HFF-Myc (cell line): ENCODE data around the gene SPTLC1.
A peak's percentile ranks its signal among the peaks of the same experiment; 100 is the strongest.
"Not testable (repeated sequence)": the region's sequence is repeated elsewhere in the genome, so short reads cannot be mapped to it uniquely, and the experiment has no call there.

Source experiments
- DNase-seq: peaks from one replicate; pipeline ENCODE4 v3.0.0-alpha.2; 2011; ENCODE audit warnings: low read depth; ENCODE audit errors: extremely low read depth
- H3K4me3 ChIP-seq: replicated peaks from 2 replicates; pipeline ENCODE4 v1.5.1; 2011; ENCODE audit warnings: low read depth, mild to moderate bottlenecking, control low read depth, low read length
- CTCF ChIP-seq: IDR thresholded peaks from 2 replicates; pipeline ENCODE4 v1.5.1; 2012; ENCODE audit warnings: mild to moderate bottlenecking, low read depth, low read length, control low read depth; ENCODE audit errors: missing control alignments

SPTLC1 gene

GRCh38 chr9:92008041-92008440, 107.2 kb downstream of the SPTLC1 start:
- TF ChIP-seq CTCF: no peak
- no peak overlapping the region for H3K4me3 ChIP-seq
- peak; percentile 24 for DNase-seq

DNA sequence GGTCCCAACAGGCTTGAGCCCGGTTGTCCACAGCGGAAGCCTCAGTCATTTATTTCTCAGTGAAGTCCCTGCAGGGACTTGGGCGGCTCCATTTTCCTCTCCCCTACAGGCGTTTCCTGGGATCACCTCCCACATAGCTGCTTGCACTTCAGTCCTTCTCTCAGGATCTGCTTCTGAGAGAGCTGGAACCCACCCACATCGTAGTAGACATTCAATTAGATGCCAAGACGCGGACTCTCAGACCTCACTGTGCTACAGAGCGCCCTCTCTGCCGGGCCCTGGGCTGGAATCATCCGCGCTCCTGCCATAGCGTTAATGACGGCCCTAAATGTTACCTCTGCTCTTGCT, 111.2 kb downstream of the SPTLC1 start:
- TF ChIP-seq CTCF: no peak
- no peak overlapping the region for H3K4me3 ChIP-seq
- DNase-seq: no peak

DNA sequence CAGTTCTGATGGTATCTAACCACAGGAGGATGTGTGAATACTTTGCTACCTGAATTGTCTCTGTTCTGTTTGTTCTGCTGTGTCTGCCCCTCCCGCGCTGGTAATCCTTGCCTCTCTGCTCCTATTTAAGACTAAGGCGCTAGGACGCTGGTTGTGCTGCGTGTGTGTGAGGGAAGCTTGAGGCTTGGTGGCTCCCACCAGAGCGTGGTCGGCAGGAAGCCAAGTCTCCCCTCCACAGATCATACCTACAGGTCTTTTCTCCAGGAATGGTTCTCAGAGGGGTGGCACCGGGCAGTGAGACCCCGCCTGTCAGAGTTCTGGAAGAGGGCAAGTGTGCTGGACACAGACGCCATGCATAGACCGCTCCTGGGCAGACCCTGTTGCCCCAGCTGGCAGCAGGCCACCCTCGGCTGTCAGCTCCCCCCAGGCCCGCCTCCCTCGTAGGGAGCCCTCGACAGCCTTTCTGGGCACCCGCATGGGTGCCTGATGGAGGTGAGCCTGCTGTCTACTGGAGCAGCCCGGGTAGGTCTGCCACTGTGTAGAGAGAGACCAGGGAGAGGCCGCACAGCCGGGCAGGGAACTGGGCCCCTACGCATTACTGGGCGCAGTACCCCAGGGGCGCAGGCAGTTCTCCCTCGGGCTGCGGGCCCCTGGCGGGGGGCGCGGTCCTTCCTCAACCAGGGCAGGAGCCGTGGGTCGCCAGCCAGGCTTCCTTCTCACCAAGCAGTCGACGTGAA, 111.7 kb downstream of the SPTLC1 start:
- no peak for DNase-seq
- no peak for TF ChIP-seq CTCF
- no peak overlapping the region for H3K4me3 ChIP-seq

GRCh38 chr9:92001948-92002347, 113.3 kb downstream of the SPTLC1 start:
- not testable (repeated sequence) for DNase-seq, H3K4me3 ChIP-seq

GRCh38 chr9:92001244-92001643, 114.0 kb downstream of the SPTLC1 start:
- TF ChIP-seq CTCF: no peak
- no peak overlapping the region for H3K4me3 ChIP-seq
- peak; percentile 20 for DNase-seq

GRCh38 chr9:91995000-91995655, 120.1 kb downstream of the SPTLC1 start:
- H3K4me3 ChIP-seq: no peak overlapping the region
- DNase-seq: no peak
- no peak for TF ChIP-seq CTCF

DNA sequence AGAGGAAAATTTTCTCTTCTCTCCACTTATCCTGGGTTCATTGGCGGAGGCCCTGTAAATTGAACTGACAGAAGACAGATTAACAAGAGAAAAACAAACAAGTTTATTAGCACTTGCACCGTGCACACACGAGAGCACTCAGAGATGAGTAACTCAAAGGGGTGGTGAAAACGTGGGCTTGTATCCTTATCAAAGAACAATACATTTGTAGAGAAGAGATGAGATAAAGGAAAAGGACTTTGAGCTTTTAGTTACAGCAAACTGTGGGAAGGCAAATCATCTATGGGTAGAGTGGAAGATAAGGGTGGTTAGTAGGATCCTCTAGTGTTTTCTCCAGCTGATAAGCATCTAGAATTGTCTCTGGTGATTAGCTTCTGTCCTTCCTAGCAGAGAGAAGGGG, 120.8 kb downstream of the SPTLC1 start:
- H3K4me3 ChIP-seq: no peak overlapping the region
- TF ChIP-seq CTCF: no peak
- DNase-seq: no peak
